ENCODE results near the gene PNN. TPM values are rescaled to one million over a fixed set of nuclear protein-coding genes. Genes with fewer than 3 reads are reported as not detected.
A peak's percentile ranks its signal among the peaks of the same experiment; 100 is the strongest.
"Not testable (repeated sequence)": the region's sequence is repeated elsewhere in the genome, so short reads cannot be mapped to it uniquely, and the experiment has no call there.

The PNN gene
- total and polyA plus RNA-seq, 10 of the 15 experiments (the other 5 are each of a cell fraction or from before 2014, with no cell fraction given) = 44.2 to 166 (median 91.0) TPM

GRCh38 chr14:39231751-39232553 lies 56.9 kb downstream of the PNN start:
- BruUV-seq (replicated peaks); H3K9me3 ChIP-seq (replicated peaks; ENCODE audit: control insufficient read depth, insufficient read depth, low read length); H3K27me3 ChIP-seq (replicated peaks in 1 of 2; ENCODE audit: control insufficient read depth in 2 of 2, insufficient read depth in 2 of 2, low read length in 1 of 2); H3K4me2 ChIP-seq (ENCODE audit: control insufficient read depth, insufficient read depth); H2AFZ ChIP-seq (ENCODE audit: control insufficient read depth, low read depth, low read length); H3K4me3 ChIP-seq; H3K9ac ChIP-seq (ENCODE audit: control insufficient read depth, insufficient read depth, low read length); H4K20me1 ChIP-seq (ENCODE audit: control insufficient read depth, insufficient read depth); H3K4me1 ChIP-seq (ENCODE audit: control insufficient read depth, insufficient read depth, low read length); H3K79me2 ChIP-seq (ENCODE audit: control insufficient read depth, insufficient read depth, low read length); in situ Hi-C loops (cut with MboI); H3K27ac ChIP-seq (ENCODE audit: control insufficient read depth, insufficient read depth); H3K36me3 ChIP-seq (ENCODE audit: control insufficient read depth in 2 of 2, insufficient read depth in 2 of 2, low read length in 1 of 2): not testable (repeated sequence)
- CTCF ChIA-PET = interaction anchor here (0.6 to 3.4 kb wide), 42 partner anchors 9 to 350 kb away, joined by 3 to 93 read pairs (median 6); partner anchors contain the start of genes FBXO33, PNN, SEC23A and TRAPPC6B
- RAD21 ChIA-PET (ENCODE audit: unreplicated experiment) = interaction anchor here (0.6 to 2.9 kb wide), 28 partner anchors 15 to 350 kb away, joined by 3 to 42 read pairs (median 4); partner anchors contain the start of gene FBXO33
- intact Hi-C loops (cut with micrococcal nuclease; ENCODE audit: unreplicated experiment) = loop anchor here (1.0 kb wide), 3 partner anchors 136 to 237 kb away; no protein-coding TSS in a partner anchor
- ATAC-seq (peak; percentile 91), FAIRE-seq (peak; percentile 69), DNase-seq (ENCODE audit: low read depth, low spot score) (peak; percentile 41)
- POLR2A ChIA-PET = interaction anchor here (1.3 kb wide), 1 partner anchor 195 kb away, joined by 3 read pairs; no protein-coding TSS in a partner anchor
- SMC1A ChIA-PET (ENCODE audit: uncharacterized antibody, unreplicated experiment) = interaction anchor here (0.7 to 4.3 kb wide), 32 partner anchors 10 to 341 kb away, joined by 3 to 76 read pairs (median 4); partner anchors contain the start of genes FBXO33 and TRAPPC6B
- TF ChIP-seq, protein P1, sequence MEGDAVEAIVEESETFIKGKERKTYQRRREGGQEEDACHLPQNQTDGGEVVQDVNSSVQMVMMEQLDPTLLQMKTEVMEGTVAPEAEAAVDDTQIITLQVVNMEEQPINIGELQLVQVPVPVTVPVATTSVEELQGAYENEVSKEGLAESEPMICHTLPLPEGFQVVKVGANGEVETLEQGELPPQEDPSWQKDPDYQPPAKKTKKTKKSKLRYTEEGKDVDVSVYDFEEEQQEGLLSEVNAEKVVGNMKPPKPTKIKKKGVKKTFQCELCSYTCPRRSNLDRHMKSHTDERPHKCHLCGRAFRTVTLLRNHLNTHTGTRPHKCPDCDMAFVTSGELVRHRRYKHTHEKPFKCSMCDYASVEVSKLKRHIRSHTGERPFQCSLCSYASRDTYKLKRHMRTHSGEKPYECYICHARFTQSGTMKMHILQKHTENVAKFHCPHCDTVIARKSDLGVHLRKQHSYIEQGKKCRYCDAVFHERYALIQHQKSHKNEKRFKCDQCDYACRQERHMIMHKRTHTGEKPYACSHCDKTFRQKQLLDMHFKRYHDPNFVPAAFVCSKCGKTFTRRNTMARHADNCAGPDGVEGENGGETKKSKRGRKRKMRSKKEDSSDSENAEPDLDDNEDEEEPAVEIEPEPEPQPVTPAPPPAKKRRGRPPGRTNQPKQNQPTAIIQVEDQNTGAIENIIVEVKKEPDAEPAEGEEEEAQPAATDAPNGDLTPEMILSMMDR (IDR thresholded peaks at IDR 0.05 in 2 of 3, conservative IDR thresholded peaks at IDR 0.05 in 1 of 3; ENCODE audit: control insufficient read depth in 2 of 3, extremely low read depth in 1 of 3, insufficient read depth in 1 of 3, low read depth in 3 of 3, low read length in 3 of 3) = peak; percentile 34 to 64 (median 49); a peak in 5 of 6 replicates
- TF ChIP-seq RAD21 (IDR thresholded peaks at IDR 0.05; ENCODE audit: insufficient read depth, low read depth, low read length) (peak; percentile 75), SMC3 (IDR thresholded peaks at IDR 0.05; ENCODE audit: borderline replicate concordance, low read length) (peak; percentile 57; the same call in 1 of the 2 replicates), ATF7 (IDR thresholded peaks at IDR 0.05; ENCODE audit: low read depth) (peak; percentile 35; the same call in 1 of the 2 replicates)
- WGBS (ENCODE audit: insufficient coverage, insufficient replicate concordance, low lambda C conversion rate, missing lambda C conversion rate) = 90% methylated on average over 11 of the region's 11 CpGs

Other genes starting within 250 kb of the PNN start
- gene SEC23A, start 72.0 kb upstream of the PNN start, total RNA-seq (2014; rRNA removed) = 42.9 and 50.0 TPM in 2 replicates
- gene SEC23A, start 72.0 kb upstream of the PNN start, total RNA-seq (2014; rRNA removed; fragmentation: Illumina TruSeq; extraction: Trizol) = 49.8 and 58.8 TPM in 2 replicates
- 34.2 and 37.4 TPM in 2 replicates for gene SEC23A, start 72.0 kb upstream of the PNN start, total RNA-seq (2021)
- gene SEC23A, start 72.0 kb upstream of the PNN start, polyA plus RNA-seq (2011; rRNA removed) = 63.8 and 107 TPM in 2 replicates
- 28.4 and 35.8 TPM in 2 replicates for gene SEC23A, start 72.0 kb upstream of the PNN start, polyA plus RNA-seq (2014; fragmentation: Illumina TruSeq; extraction: Trizol)
- gene SEC23A, start 72.0 kb upstream of the PNN start, polyA plus RNA-seq (2014; fragmentation: Nextera tagmentation; extraction: Ambion mirVana) = 10 to 100 TPM; 13.6 to 15.2 TPM
- gene SEC23A, start 72.0 kb upstream of the PNN start, polyA plus RNA-seq (2014; rRNA removed) = 19.0 and 26.7 TPM in 2 replicates
- 10 to 100 TPM; 40.3 to 42.1 TPM for gene SEC23A, start 72.0 kb upstream of the PNN start, polyA plus RNA-seq (2016; fragmentation: Nextera tagmentation; extraction: Ambion mirVana)
- gene GEMIN2, start 60.9 kb upstream of the PNN start, total RNA-seq (2014; rRNA removed) = 38.0 and 44.4 TPM in 2 replicates
- gene GEMIN2, start 60.9 kb upstream of the PNN start, total RNA-seq (2014; rRNA removed; fragmentation: Illumina TruSeq; extraction: Trizol) = 37.4 and 38.8 TPM in 2 replicates
- 25.9 and 28.4 TPM in 2 replicates for gene GEMIN2, start 60.9 kb upstream of the PNN start, total RNA-seq (2021)
- 45.0 and 67.0 TPM in 2 replicates for gene GEMIN2, start 60.9 kb upstream of the PNN start, polyA plus RNA-seq (2011; rRNA removed)
- 37.3 and 38.0 TPM in 2 replicates for gene GEMIN2, start 60.9 kb upstream of the PNN start, polyA plus RNA-seq (2014; fragmentation: Illumina TruSeq; extraction: Trizol)
- 10 to 100 TPM; 51.5 to 69.3 TPM for gene GEMIN2, start 60.9 kb upstream of the PNN start, polyA plus RNA-seq (2014; fragmentation: Nextera tagmentation; extraction: Ambion mirVana)
- gene GEMIN2, start 60.9 kb upstream of the PNN start, polyA plus RNA-seq (2014; rRNA removed) = 32.0 and 48.3 TPM in 2 replicates
- 10 to 100 TPM; 47.3 to 52.6 TPM for gene GEMIN2, start 60.9 kb upstream of the PNN start, polyA plus RNA-seq (2016; fragmentation: Nextera tagmentation; extraction: Ambion mirVana)
- gene TRAPPC6B, start 4.9 kb upstream of the PNN start, total RNA-seq (2014; rRNA removed) = 11.7 and 16.7 TPM in 2 replicates
- 15.0 and 15.3 TPM in 2 replicates for gene TRAPPC6B, start 4.9 kb upstream of the PNN start, total RNA-seq (2014; rRNA removed; fragmentation: Illumina TruSeq; extraction: Trizol)
- 17.5 and 18.7 TPM in 2 replicates for gene TRAPPC6B, start 4.9 kb upstream of the PNN start, total RNA-seq (2021)
- gene TRAPPC6B, start 4.9 kb upstream of the PNN start, polyA plus RNA-seq (2011; rRNA removed) = 23.0 and 37.2 TPM in 2 replicates
- gene TRAPPC6B, start 4.9 kb upstream of the PNN start, polyA plus RNA-seq (2014; fragmentation: Illumina TruSeq; extraction: Trizol) = 19.9 and 22.0 TPM in 2 replicates
- gene TRAPPC6B, start 4.9 kb upstream of the PNN start, polyA plus RNA-seq (2014; fragmentation: Nextera tagmentation; extraction: Ambion mirVana) = 1 to 10 TPM; 3.6 to 4.2 TPM
- gene TRAPPC6B, start 4.9 kb upstream of the PNN start, polyA plus RNA-seq (2014; rRNA removed) = 15.8 and 22.2 TPM in 2 replicates
- gene TRAPPC6B, start 4.9 kb upstream of the PNN start, polyA plus RNA-seq (2016; fragmentation: Nextera tagmentation; extraction: Ambion mirVana) = 10 to 100 TPM; 21.0 to 22.9 TPM
- 12.3 and 12.6 TPM in 2 replicates for gene MIA2, start 58.7 kb downstream of the PNN start, total RNA-seq (2014; rRNA removed)
- gene MIA2, start 58.7 kb downstream of the PNN start, total RNA-seq (2014; rRNA removed; fragmentation: Illumina TruSeq; extraction: Trizol) = 18.4 and 19.8 TPM in 2 replicates
- 12.6 and 15.7 TPM in 2 replicates for gene MIA2, start 58.7 kb downstream of the PNN start, total RNA-seq (2021)
- 36.8 and 46.5 TPM in 2 replicates for gene MIA2, start 58.7 kb downstream of the PNN start, polyA plus RNA-seq (2011; rRNA removed)
- gene MIA2, start 58.7 kb downstream of the PNN start, polyA plus RNA-seq (2014; fragmentation: Illumina TruSeq; extraction: Trizol) = 24.3 and 29.6 TPM in 2 replicates
- 10 to 100 TPM in 1 of 2 experiments, 1 to 10 TPM in 1; 6.3 to 10.2 TPM for gene MIA2, start 58.7 kb downstream of the PNN start, polyA plus RNA-seq (2014; fragmentation: Nextera tagmentation; extraction: Ambion mirVana)
- gene MIA2, start 58.7 kb downstream of the PNN start, polyA plus RNA-seq (2014; rRNA removed) = 10.0 and 10.5 TPM in 2 replicates
- gene MIA2, start 58.7 kb downstream of the PNN start, polyA plus RNA-seq (2016; fragmentation: Nextera tagmentation; extraction: Ambion mirVana) = 10 to 100 TPM; 19.8 to 20.2 TPM

Measured in GM12878 (cell line).